Ectodermal cell (in vitro differentiated cells): ENCODE data around the gene GALNT10.

Experiments
- H3K27ac ChIP-seq: 2 replicates; pipeline ENCODE4 v1.7.0; 2013; ENCODE audit warnings: mild to moderate bottlenecking, low read depth, low read length; ENCODE audit not compliant: insufficient read depth, poor library complexity, severe bottlenecking
- H3K27me3 ChIP-seq: 2 replicates; pipeline ENCODE4 v1.7.0; 2013; ENCODE audit warnings: mild to moderate bottlenecking, low read length; ENCODE audit not compliant: insufficient read depth, control insufficient read depth, poor library complexity, severe bottlenecking
- H3K36me3 ChIP-seq: one replicate; pipeline ENCODE4 v1.7.0; 2013; ENCODE audit warnings: low read length; ENCODE audit not compliant: control insufficient read depth, insufficient read depth
- H3K4me1 ChIP-seq: one replicate; pipeline ENCODE4 v1.7.0; 2013; ENCODE audit warnings: low read length; ENCODE audit not compliant: control insufficient read depth, insufficient read depth
- H3K4me3 ChIP-seq: 2 replicates; pipeline ENCODE4 v1.7.0; 2013; ENCODE audit warnings: low read depth, low read length, control low read depth; ENCODE audit not compliant: insufficient read depth
- H3K9me3 ChIP-seq: 2 replicates; pipeline ENCODE4 v1.7.0; 2013; ENCODE audit warnings: mild to moderate bottlenecking, low read length, moderate library complexity; ENCODE audit not compliant: control insufficient read depth
- WGBS, 2 experiments: methylation state at CpG; one replicate each; pipeline ENCODE4 v1.1.7; 2013; ENCODE audit warnings: missing lambda C conversion rate in 2 of 2; 5-methylcytosine and 5-hydroxymethylcytosine counted together

Gene GALNT10

GRCh38 chr5:154395407-154396106 is 205.0 kb downstream of the GALNT10 start:
- Histone ChIP-seq H3K27me3 (no peaks in the 10 kb centered on the region), H3K9me3 (no peaks in the 10 kb centered on the region), H3K4me1 (no peaks in the 10 kb centered on the region), H3K27ac (no peak overlapping the region), H3K4me3 (no peak overlapping the region), H3K36me3 (no peaks in the 10 kb centered on the region)
- WGBS, 2 experiments, result 63 to 66% methylated on average over 14 of the region's 14 CpGs

- Histone ChIP-seq H3K4me3 (no peak overlapping the region), H3K9me3 (no peaks in the 10 kb centered on the region), H3K36me3 (no peaks in the 10 kb centered on the region), H3K27ac (no peak overlapping the region), H3K4me1 (no peaks in the 10 kb centered on the region), H3K27me3 (no peaks in the 10 kb centered on the region)
- 96 to 98% methylated on average over 3 of the region's 3 CpGs for WGBS, 2 experiments
Observed at GRCh38 chr5:154396128-154396527, 205.6 kb downstream of the GALNT10 start.

- Histone ChIP-seq H3K4me1 (no peaks in the 10 kb centered on the region), H3K4me3 (no peak overlapping the region), H3K27ac (no peak overlapping the region), H3K27me3 (no peaks in the 10 kb centered on the region), H3K9me3 (no peaks in the 10 kb centered on the region), H3K36me3 (no peaks in the 10 kb centered on the region)
- WGBS, 2 experiments, result 89 to 93% methylated on average over 10 of the region's 10 CpGs
Observed at GRCh38 chr5:154397652-154398406, 207.3 kb downstream of the GALNT10 start.

- Histone ChIP-seq H3K27me3 (peaks cover 4% of the 10 kb centered on the region), H3K4me1 (peaks cover 3% of the 10 kb centered on the region), H3K4me3 (no peak overlapping the region), H3K27ac (no peak overlapping the region), H3K36me3 (no peaks in the 10 kb centered on the region), H3K9me3 (no peaks in the 10 kb centered on the region)
- WGBS, 2 experiments, result 92% methylated on average over 3 of the region's 3 CpGs
Observed at GRCh38 chr5:154400678-154401077, 210.1 kb downstream of the GALNT10 start.

- Histone ChIP-seq H3K27me3 (peaks cover 4% of the 10 kb centered on the region), H3K9me3 (no peaks in the 10 kb centered on the region), H3K4me1 (peaks cover 3% of the 10 kb centered on the region), H3K27ac (no peak overlapping the region), H3K36me3 (no peaks in the 10 kb centered on the region), H3K4me3 (no peak overlapping the region)
- WGBS, 2 experiments, result 92 to 94% methylated on average over 3 to 5 of the region's 5 CpGs
Observed at GRCh38 chr5:154401355-154401754, 210.8 kb downstream of the GALNT10 start.

GRCh38 chr5:154401931-154402330 is 211.4 kb downstream of the GALNT10 start:
- H3K4me1 ChIP-seq, result peaks cover 3% of the 10 kb centered on the region
- H3K27me3 ChIP-seq, result peaks cover 4% of the 10 kb centered on the region
- H3K27ac ChIP-seq, result no peak overlapping the region
- 91 to 96% methylated on average over 9 of the region's 9 CpGs for WGBS, 2 experiments
- no peaks in the 10 kb centered on the region for H3K9me3 ChIP-seq
- H3K4me3 ChIP-seq, result no peak overlapping the region
- H3K36me3 ChIP-seq, result no peaks in the 10 kb centered on the region

GRCh38 chr5:154402611-154403010 is 212.1 kb downstream of the GALNT10 start:
- Histone ChIP-seq H3K27ac (no peak overlapping the region), H3K9me3 (no peaks in the 10 kb centered on the region), H3K36me3 (no peaks in the 10 kb centered on the region), H3K4me1 (peaks cover 3% of the 10 kb centered on the region), H3K27me3 (peaks cover 4% of the 10 kb centered on the region), H3K4me3 (no peak overlapping the region)
- 93 to 94% methylated on average over 10 of the region's 10 CpGs for WGBS, 2 experiments

- Histone ChIP-seq H3K27ac (no peak overlapping the region), H3K4me3 (no peak overlapping the region), H3K9me3 (no peaks in the 10 kb centered on the region), H3K4me1 (peaks cover 3% of the 10 kb centered on the region), H3K36me3 (no peaks in the 10 kb centered on the region), H3K27me3 (peaks cover 4% of the 10 kb centered on the region)
- 95 to 97% methylated on average over 4 of the region's 4 CpGs for WGBS, 2 experiments
Observed at GRCh38 chr5:154403234-154403633, 212.7 kb downstream of the GALNT10 start.

GRCh38 chr5:154403776-154404387 is 213.3 kb downstream of the GALNT10 start:
- no peaks in the 10 kb centered on the region for H3K9me3 ChIP-seq
- H3K4me3 ChIP-seq, result no peak overlapping the region
- H3K27ac ChIP-seq, result no peak overlapping the region
- peaks cover 4% of the 10 kb centered on the region for H3K27me3 ChIP-seq
- no peaks in the 10 kb centered on the region for H3K36me3 ChIP-seq
- 87% methylated on average over 8 of the region's 8 CpGs for WGBS, 2 experiments
- H3K4me1 ChIP-seq, result peaks cover 3% of the 10 kb centered on the region

GRCh38 chr5:154405078-154405792 is 214.7 kb downstream of the GALNT10 start:
- WGBS, 2 experiments, result 16% methylated on average over 37 of the region's 37 CpGs
- H3K4me1 ChIP-seq, result peaks cover 3% of the 10 kb centered on the region
- no peak overlapping the region for H3K27ac ChIP-seq
- no peaks in the 10 kb centered on the region for H3K9me3 ChIP-seq
- H3K27me3 ChIP-seq, result peaks cover 4% of the 10 kb centered on the region
- H3K36me3 ChIP-seq, result no peaks in the 10 kb centered on the region
- peak overlapping the region; percentile 16 for H3K4me3 ChIP-seq
